Activated T-helper 1 cell treated with Interleukin-2 at 50 U/mL for 16 hours (primary cell): Measurements from ENCODE around the gene ATG9A.
A peak's percentile ranks its signal among the peaks of the same experiment; 100 is the strongest.
"Not testable (repeated sequence)": the region's sequence is repeated elsewhere in the genome, so short reads cannot be mapped to it uniquely, and the experiment has no call there.

Source experiments
- DNase-seq: peaks from one replicate; pipeline ENCODE4 v3.0.0-alpha.2; 2020; ENCODE audit warnings: low read depth

ATG9A gene

GRCh38 chr2:219205165-219205538 lies 24.3 kb downstream of the ATG9A start:
- DNase-seq: no peak

- no peak for DNase-seq
Measured at GRCh38 chr2:219204425-219205164, 24.8 kb downstream of the ATG9A start.

- DNase-seq: not testable (repeated sequence)
Measured at GRCh38 chr2:219201331-219201730, 28.1 kb downstream of the ATG9A start.

- not testable (repeated sequence) for DNase-seq
Measured at GRCh38 chr2:219200502-219201326, 28.7 kb downstream of the ATG9A start.

GRCh38 chr2:219199470-219200211 lies 29.8 kb downstream of the ATG9A start:
- no peak for DNase-seq

- no peak for DNase-seq
Measured at GRCh38 chr2:219198974-219199373, 30.5 kb downstream of the ATG9A start.

GRCh38 chr2:219197388-219197787 lies 32.0 kb downstream of the ATG9A start:
- no peak for DNase-seq

- no peak for DNase-seq
Measured at GRCh38 chr2:219186754-219187456, 42.5 kb downstream of the ATG9A start.

- no peak for DNase-seq
Measured at GRCh38 chr2:219184121-219184520, 45.3 kb downstream of the ATG9A start.

- DNase-seq: no peak
Measured at GRCh38 chr2:219183151-219183772, 46.2 kb downstream of the ATG9A start.

- DNase-seq: no peak
Measured at GRCh38 chr2:219182331-219183150, 46.9 kb downstream of the ATG9A start.

GRCh38 chr2:219181531-219181930 lies 47.9 kb downstream of the ATG9A start:
- DNase-seq: no peak

- DNase-seq: no peak
Measured at GRCh38 chr2:219180961-219181360, 48.5 kb downstream of the ATG9A start.

GRCh38 chr2:219179601-219180465 lies 49.6 kb downstream of the ATG9A start:
- no peak for DNase-seq

GRCh38 chr2:219178377-219179175 lies 50.9 kb downstream of the ATG9A start:
- DNase-seq: peak; percentile 27

GRCh38 chr2:219177552-219178376 lies 51.7 kb downstream of the ATG9A start, which contains the start of gene RETREG2:
Gene RETREG2 (plus strand): TSS chr2:219178275. CDS start chr2:219178353, 78 bp downstream.
- peak; percentile 74 for DNase-seq

GRCh38 chr2:219176818-219177551 lies 52.5 kb downstream of the ATG9A start, which contains the start of gene CNPPD1:
Gene CNPPD1 (minus strand): TSS chr2:219176925. CDS start chr2:219176828, 97 bp downstream.
- peak; percentile 88 for DNase-seq
